Testis (tissue), 2 donors: ENCODE results near the gene E2F2.

ENCODE experiments used
- CTCF ChIP-seq, 3 experiments: fragments of 450-650 bp in 2 of 3; fragments of 200-600 bp in 1 of 3; sonication (generic) in 1 of 3; IDR thresholded peaks; one replicate each; pipeline ENCODE4 v1.5.1; 2016 to 2019; ENCODE audit warnings: antibody characterized with exemption in 3 of 3, mild to moderate bottlenecking in 2 of 3, moderate library complexity in 1 of 3
- POLR2A ChIP-seq: fragments of 450-650 bp; IDR thresholded peaks from one replicate; pipeline ENCODE4 v1.6.1; 2017; ENCODE audit warnings: antibody characterized with exemption, mild to moderate bottlenecking, moderate library complexity

- no peak for TF ChIP-seq POLR2A
- TF ChIP-seq CTCF (IDR thresholded peaks at IDR 0.05), result no peak
Measured at GRCh38 chr1:23529146-23530086, 1.6 kb downstream of the E2F2 start.
